Right atrium auricular region (tissue), 2 donors: ENCODE measurements around the gene MED12L. TPM values are rescaled to one million over a fixed set of nuclear protein-coding genes. Genes with fewer than 3 reads are reported as not detected.
A peak's percentile ranks its signal among the peaks of the same experiment; 100 is the strongest.
"Not testable (repeated sequence)": the region's sequence is repeated elsewhere in the genome, so short reads cannot be mapped to it uniquely, and the experiment has no call there.

ENCODE experiments used
- DNase-seq: peaks from one replicate; pipeline ENCODE4 v3.0.0-alpha.2; 2019; ENCODE audit warnings: low spot score
- H3K27ac ChIP-seq, 2 donors: fragments of 200-600 bp; sonication (generic); 1 replicate in 1 of 2; 2 replicates in 1 of 2; pipeline ENCODE4 v1.5.1; 2016 to 2019
- H3K27me3 ChIP-seq, 2 donors: fragments of 200-600 bp; sonication (generic); one replicate each; pipeline versions ENCODE4 v1.5.1 to v1.6.0; 2017 to 2019
- H3K36me3 ChIP-seq: fragments of 200-600 bp; sonication (generic); one replicate; pipeline ENCODE4 v1.5.1; 2016
- H3K4me1 ChIP-seq, 2 donors: fragments of 200-600 bp; sonication (generic); one replicate each; pipeline versions ENCODE4 v1.5.1 to v1.6.0; 2017 to 2019
- H3K4me3 ChIP-seq, 2 donors: fragments of 200-600 bp; sonication (generic); 1 replicate in 1 of 2; 2 replicates in 1 of 2; pipeline ENCODE4 v1.5.1; 2017 to 2019; ENCODE audit warnings: mild to moderate bottlenecking in 1 of 2, moderate library complexity in 1 of 2
- H3K9me3 ChIP-seq, 2 donors: fragments of 200-600 bp; sonication (generic); one replicate each; pipeline ENCODE4 v1.5.1; 2019
- CTCF ChIP-seq, 2 donors: fragments of 200-600 bp; sonication (generic); IDR thresholded peaks; one replicate each; pipeline ENCODE4 v1.5.1; 2019; ENCODE audit warnings: antibody characterized with exemption in 2 of 2
- total RNA-seq, 2 donors: library from RNA; depleted of rRNA; stranded (reverse); fragments of >200 nt; gene quantifications; one replicate each; pipeline ENCODE4 v1.1.0, GENCODE V29; 2016

Gene MED12L
- total RNA-seq, 2 donors from 2014 or later: 0.07 to 0.35 TPM

DNA sequence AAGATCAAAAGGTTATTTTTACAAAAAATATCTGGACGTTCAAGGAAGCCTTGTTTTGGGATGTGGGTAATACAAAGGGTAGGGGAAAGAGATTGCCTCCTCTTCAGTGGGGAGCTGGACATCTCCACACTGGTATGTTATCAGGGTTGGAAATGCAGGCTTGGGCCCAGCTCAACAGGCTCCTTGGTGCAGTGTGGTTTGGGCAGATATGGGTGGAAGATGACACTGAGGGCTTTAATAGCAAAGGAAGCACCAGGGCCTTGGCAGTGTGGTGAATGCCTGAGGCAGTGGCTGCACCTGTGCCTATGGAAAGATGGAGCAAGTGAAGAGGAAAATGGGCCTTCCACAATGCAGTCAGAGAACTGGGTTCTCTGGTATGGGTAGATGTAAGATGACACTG lies 11.2 kb upstream of the MED12L start:
- no peaks in the 10 kb centered on the region for H3K9me3 ChIP-seq
- H3K36me3 ChIP-seq: no peaks in the 10 kb centered on the region
- no peak overlapping the region for H3K27ac ChIP-seq
- H3K27me3 ChIP-seq: no peaks in the 10 kb centered on the region
- TF ChIP-seq CTCF (IDR thresholded peaks at IDR 0.05): no peak
- H3K4me1 ChIP-seq: no peaks in the 10 kb centered on the region
- DNase-seq: no peak
- H3K4me3 ChIP-seq: no peak overlapping the region

DNA sequence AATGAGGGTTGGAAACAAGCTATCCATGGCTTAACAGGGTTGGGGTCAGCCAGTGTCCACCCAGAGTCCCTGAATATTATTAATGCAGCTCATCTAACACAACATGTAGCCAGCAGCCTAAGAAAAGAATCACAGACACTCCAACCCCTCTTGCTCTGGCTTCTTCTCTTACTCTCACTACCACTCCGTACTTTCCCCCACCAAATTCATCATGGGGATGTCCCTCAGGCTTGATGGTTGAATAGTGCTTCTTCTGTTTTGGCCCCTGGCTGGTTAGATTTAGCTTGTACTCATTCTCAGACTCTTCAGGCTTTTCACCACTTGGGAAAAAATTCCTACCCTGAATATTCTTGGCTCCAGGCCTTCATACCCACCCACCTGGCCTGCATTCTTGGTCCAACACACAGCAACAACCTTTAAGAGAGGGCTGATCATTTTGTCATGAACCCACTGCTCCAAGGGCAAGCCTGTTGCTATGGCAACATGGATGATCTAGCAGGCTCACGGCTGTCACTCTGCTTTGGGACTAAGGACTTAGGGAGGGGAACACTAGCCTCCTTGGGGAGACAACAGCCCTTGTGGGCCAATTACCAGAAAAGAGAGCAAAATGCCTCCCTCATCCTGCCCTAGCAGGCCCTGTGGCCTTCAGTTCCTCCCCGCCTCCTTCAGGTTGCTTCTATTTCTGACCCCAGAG lies 9.4 kb upstream of the MED12L start:
- DNase-seq: no peak
- no peaks in the 10 kb centered on the region for H3K36me3 ChIP-seq
- H3K4me3 ChIP-seq: no peak overlapping the region
- no peaks in the 10 kb centered on the region for H3K9me3 ChIP-seq
- H3K4me1 ChIP-seq: no peaks in the 10 kb centered on the region
- no peaks in the 10 kb centered on the region for H3K27me3 ChIP-seq
- no peak overlapping the region for H3K27ac ChIP-seq
- no peak for TF ChIP-seq CTCF (IDR thresholded peaks at IDR 0.05)

GRCh38 chr3:151076626-151077025 lies 8.8 kb upstream of the MED12L start:
- H3K27me3 ChIP-seq: no peaks in the 10 kb centered on the region
- TF ChIP-seq CTCF (IDR thresholded peaks at IDR 0.05): no peak

GRCh38 chr3:151081082-151081481 lies 4.4 kb upstream of the MED12L start:
- not testable (repeated sequence) for H3K4me3 ChIP-seq, H3K36me3 ChIP-seq, H3K27me3 ChIP-seq, DNase-seq, H3K9me3 ChIP-seq, H3K27ac ChIP-seq
- H3K4me1 ChIP-seq: peaks cover 0 to 11% of the 10 kb centered on the region in 2 donors

More at GRCh38 chr3:151076626-151077025, 8.8 kb upstream of the MED12L start:
- Histone ChIP-seq H3K36me3 (no peaks in the 10 kb centered on the region), H3K27ac (no peak overlapping the region), H3K4me1 (no peaks in the 10 kb centered on the region), H3K9me3 (no peaks in the 10 kb centered on the region), H3K4me3 (no peak overlapping the region)
- no peak for DNase-seq

GRCh38 chr3:151082880-151083838 lies 2.3 kb upstream of the MED12L start:
- Histone ChIP-seq H3K27me3 (no peaks in the 10 kb centered on the region), H3K4me1 (peaks cover 0 to 17% of the 10 kb centered on the region in 2 donors), H3K9me3 (no peaks in the 10 kb centered on the region), H3K36me3 (no peaks in the 10 kb centered on the region), H3K4me3 (no peak overlapping the region), H3K27ac (no peak overlapping the region)
- DNase-seq: no peak
- TF ChIP-seq CTCF (IDR thresholded peaks at IDR 0.05): no peak

- Histone ChIP-seq H3K9me3 (no peaks in the 10 kb centered on the region), H3K27me3 (no peaks in the 10 kb centered on the region), H3K27ac (no peak overlapping the region), H3K4me1 (peaks cover 0 to 17% of the 10 kb centered on the region in 2 donors), H3K36me3 (no peaks in the 10 kb centered on the region), H3K4me3 (peak overlapping the region; percentile 58 to 68)
- DNase-seq: no peak
- TF ChIP-seq CTCF (IDR thresholded peaks at IDR 0.05): no peak
These were observed 604 bp upstream of the MED12L start for GRCh38 chr3:151084893-151085226.
